IPS-18a (cell line): ENCODE data around the gene TRIM38.

ENCODE experiments used
- H3K27ac ChIP-seq: one replicate; pipeline ENCODE4 v1.5.1; 2013; ENCODE audit warnings: low read length
- H3K27me3 ChIP-seq: one replicate; pipeline ENCODE4 v1.6.1; 2013; ENCODE audit warnings: mild to moderate bottlenecking, low read length; ENCODE audit not compliant: control insufficient read depth, insufficient read depth
- H3K36me3 ChIP-seq: one replicate; pipeline ENCODE4 v1.6.1; 2013; ENCODE audit warnings: low read depth, low read length; ENCODE audit not compliant: control insufficient read depth
- H3K4me1 ChIP-seq: one replicate; pipeline ENCODE4 v1.6.1; 2013; ENCODE audit warnings: low read depth, low read length; ENCODE audit not compliant: control insufficient read depth
- H3K4me3 ChIP-seq: one replicate; pipeline ENCODE4 v1.5.1; 2013; ENCODE audit warnings: low read length
- H3K9ac ChIP-seq: one replicate; pipeline ENCODE4 v1.6.1; 2013; ENCODE audit warnings: mild to moderate bottlenecking, low read length, moderate library complexity
- H3K9me3 ChIP-seq: one replicate; pipeline ENCODE4 v1.6.1; 2013; ENCODE audit warnings: low read depth, low read length; ENCODE audit not compliant: control insufficient read depth

Gene TRIM38

DNA sequence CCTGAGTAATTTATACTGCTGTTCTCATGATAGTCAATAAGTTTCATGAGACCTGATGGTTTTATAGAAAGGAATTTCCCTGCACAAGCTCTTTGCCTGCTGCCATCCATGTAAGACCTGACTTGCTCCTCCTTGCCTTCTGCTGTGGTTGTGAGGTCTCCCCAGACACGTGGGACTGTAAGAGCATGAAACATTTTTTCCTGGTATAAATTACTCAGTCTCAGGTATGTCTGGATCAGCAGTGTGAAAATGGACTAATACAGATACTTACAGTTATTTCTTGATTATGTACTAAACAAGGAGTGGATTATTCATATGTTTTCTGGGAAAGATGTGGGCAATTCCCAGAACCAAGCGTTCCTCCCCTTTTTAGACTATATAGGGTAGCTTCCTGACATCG is 1.9 kb upstream of the TRIM38 start:
- no peak overlapping the region for H3K4me3 ChIP-seq
- no peaks in the 10 kb centered on the region for H3K36me3 ChIP-seq
- peaks cover 19% of the 10 kb centered on the region for H3K4me1 ChIP-seq
- H3K9me3 ChIP-seq: no peaks in the 10 kb centered on the region
- H3K27ac ChIP-seq: no peak overlapping the region
- H3K27me3 ChIP-seq: no peaks in the 10 kb centered on the region
- no peak overlapping the region for H3K9ac ChIP-seq

DNA sequence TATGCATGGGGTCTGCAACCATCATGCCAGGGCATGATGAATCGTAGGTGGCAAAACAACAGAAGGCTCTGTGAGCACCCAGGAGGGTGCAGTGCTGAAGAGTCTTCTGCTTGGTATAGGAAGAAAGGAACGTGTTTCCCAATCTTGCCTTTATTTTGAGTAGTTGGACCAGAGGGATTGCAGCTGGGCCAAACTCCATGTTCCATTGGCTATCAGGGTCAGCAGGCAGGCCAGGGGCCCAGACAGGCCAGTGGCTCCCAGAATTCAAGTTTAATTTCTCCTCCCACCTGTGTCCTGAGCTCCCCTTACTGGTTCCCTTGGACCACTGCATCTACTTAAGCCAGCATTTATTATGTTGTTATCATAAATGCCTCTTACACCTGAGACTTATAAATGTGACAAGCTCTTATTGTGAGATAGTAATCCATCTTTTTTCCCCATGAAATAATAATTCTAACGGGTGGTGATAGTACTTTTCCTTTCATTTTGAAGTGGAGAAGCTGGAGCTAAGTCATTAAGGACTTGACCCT is 918 bp upstream of the TRIM38 start:
- no peaks in the 10 kb centered on the region for H3K36me3 ChIP-seq
- H3K9me3 ChIP-seq: no peaks in the 10 kb centered on the region
- no peak overlapping the region for H3K4me3 ChIP-seq
- no peaks in the 10 kb centered on the region for H3K27me3 ChIP-seq
- H3K4me1 ChIP-seq: peaks cover 28% of the 10 kb centered on the region
- H3K27ac ChIP-seq: no peak overlapping the region
- H3K9ac ChIP-seq: no peak overlapping the region

GRCh38 chr6:25963426-25964123 is 973 bp downstream of the TRIM38 start:
- H3K4me1 ChIP-seq: peaks cover 28% of the 10 kb centered on the region
- H3K36me3 ChIP-seq: no peaks in the 10 kb centered on the region
- H3K4me3 ChIP-seq: peak overlapping the region; percentile 32
- H3K9ac ChIP-seq: no peak overlapping the region
- no peak overlapping the region for H3K27ac ChIP-seq
- no peaks in the 10 kb centered on the region for H3K9me3 ChIP-seq
- H3K27me3 ChIP-seq: no peaks in the 10 kb centered on the region

DNA sequence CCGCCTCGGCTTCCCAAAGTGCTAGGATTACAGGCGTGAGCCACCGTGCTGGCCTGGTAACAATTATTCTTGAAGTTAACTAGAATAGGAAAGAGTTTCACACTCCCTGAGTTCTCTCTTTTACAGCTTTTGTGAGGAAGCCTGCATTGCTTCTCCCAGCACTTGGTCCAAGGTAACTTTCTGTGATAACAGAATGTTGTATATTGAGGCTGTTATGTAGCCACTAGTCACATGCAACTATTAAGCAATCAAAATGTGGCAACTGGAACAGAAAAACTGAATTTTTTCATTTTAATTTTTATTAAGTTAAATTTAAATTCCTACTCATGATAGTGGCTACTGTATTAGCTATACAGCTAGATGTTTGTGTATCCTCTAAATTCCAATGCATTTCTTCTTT is 2.5 kb downstream of the TRIM38 start:
- H3K4me1 ChIP-seq: peaks cover 28% of the 10 kb centered on the region
- no peak overlapping the region for H3K27ac ChIP-seq
- H3K9me3 ChIP-seq: no peaks in the 10 kb centered on the region
- H3K9ac ChIP-seq: no peak overlapping the region
- H3K27me3 ChIP-seq: no peaks in the 10 kb centered on the region
- no peaks in the 10 kb centered on the region for H3K36me3 ChIP-seq
- H3K4me3 ChIP-seq: no peak overlapping the region

GRCh38 chr6:25966711-25967110 is 4.1 kb downstream of the TRIM38 start:
- H3K27ac ChIP-seq: no peak overlapping the region
- peaks cover 28% of the 10 kb centered on the region for H3K4me1 ChIP-seq
- no peaks in the 10 kb centered on the region for H3K9me3 ChIP-seq
- H3K36me3 ChIP-seq: peaks cover 3% of the 10 kb centered on the region
- no peak overlapping the region for H3K9ac ChIP-seq
- no peaks in the 10 kb centered on the region for H3K27me3 ChIP-seq
- no peak overlapping the region for H3K4me3 ChIP-seq

DNA sequence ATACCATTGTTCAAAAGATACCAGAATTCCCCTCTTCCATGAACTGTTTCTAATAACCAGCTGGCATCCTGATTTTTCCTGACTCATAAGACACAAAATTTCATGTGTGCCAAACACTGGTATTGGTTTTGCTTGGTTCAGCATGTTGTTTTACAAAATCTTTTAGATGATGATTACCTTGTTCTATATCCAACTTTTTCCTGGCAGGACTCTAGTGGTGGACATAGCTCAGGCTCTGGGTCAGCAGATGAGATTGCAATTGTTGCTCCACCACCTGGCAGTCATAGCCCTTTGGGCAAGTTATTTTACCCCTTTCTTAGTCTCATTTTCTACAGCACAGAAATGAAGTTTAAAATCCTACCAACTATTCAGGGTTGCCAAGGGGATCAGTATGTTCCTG is 6.2 kb downstream of the TRIM38 start:
- Histone ChIP-seq H3K9me3 (no peaks in the 10 kb centered on the region), H3K9ac (no peak overlapping the region), H3K4me1 (peaks cover 10% of the 10 kb centered on the region), H3K4me3 (no peak overlapping the region), H3K27ac (no peak overlapping the region), H3K36me3 (peaks cover 8% of the 10 kb centered on the region), H3K27me3 (no peaks in the 10 kb centered on the region)

- Histone ChIP-seq H3K27ac (no peak overlapping the region), H3K9me3 (no peaks in the 10 kb centered on the region), H3K4me3 (no peak overlapping the region), H3K27me3 (no peaks in the 10 kb centered on the region), H3K9ac (no peak overlapping the region), H3K36me3 (peaks cover 11% of the 10 kb centered on the region), H3K4me1 (peaks cover 4% of the 10 kb centered on the region)
Observed at GRCh38 chr6:25971187-25971821, 8.7 kb downstream of the TRIM38 start.

DNA sequence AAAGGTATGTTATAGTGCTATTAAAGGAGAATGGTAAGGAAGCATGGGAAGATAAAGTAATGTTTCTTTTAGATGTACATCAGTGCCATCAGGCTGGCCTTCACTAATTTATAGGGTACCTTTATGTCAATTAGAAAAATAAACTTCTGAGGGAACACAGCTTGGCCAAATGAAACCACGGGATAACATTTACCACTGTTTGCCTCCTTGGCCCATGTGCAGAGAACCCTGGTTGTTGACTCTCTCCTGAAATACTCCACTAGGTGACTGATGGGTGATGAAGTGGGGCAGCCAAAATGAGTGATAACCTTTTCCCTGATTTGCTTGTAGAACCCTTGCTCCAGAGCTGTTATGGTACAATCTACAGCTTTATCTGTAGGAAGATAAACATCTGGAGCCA is 9.5 kb downstream of the TRIM38 start:
- H3K9ac ChIP-seq: no peak overlapping the region
- no peak overlapping the region for H3K4me3 ChIP-seq
- H3K27ac ChIP-seq: no peak overlapping the region
- H3K27me3 ChIP-seq: no peaks in the 10 kb centered on the region
- peaks cover 11% of the 10 kb centered on the region for H3K36me3 ChIP-seq
- H3K9me3 ChIP-seq: no peaks in the 10 kb centered on the region
- H3K4me1 ChIP-seq: no peaks in the 10 kb centered on the region

DNA sequence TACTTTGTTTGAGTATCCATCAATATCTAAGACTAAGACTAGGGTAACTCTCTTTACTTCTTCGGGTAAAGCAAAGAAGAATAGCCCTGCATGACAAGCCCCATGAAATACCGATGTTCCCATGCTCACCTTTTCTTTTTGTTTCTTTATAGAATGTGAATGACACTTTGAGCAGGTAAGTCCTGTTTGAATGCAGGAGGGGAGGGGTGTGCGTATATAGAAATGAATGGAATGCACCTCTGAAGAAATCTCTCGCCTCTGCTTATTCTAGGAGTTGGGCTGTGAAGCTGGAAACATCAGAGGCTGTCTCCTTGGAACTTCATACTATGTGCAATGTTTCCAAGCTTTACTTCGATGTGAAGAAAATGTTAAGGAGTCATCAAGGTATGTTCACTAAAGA is 10.3 kb downstream of the TRIM38 start:
- peaks cover 11% of the 10 kb centered on the region for H3K36me3 ChIP-seq
- no peaks in the 10 kb centered on the region for H3K4me1 ChIP-seq
- H3K27ac ChIP-seq: no peak overlapping the region

GRCh38 chr6:25973923-25974555 is 11.4 kb downstream of the TRIM38 start:
- H3K27ac ChIP-seq: no peak overlapping the region
- H3K9ac ChIP-seq: no peak overlapping the region
- H3K9me3 ChIP-seq: no peaks in the 10 kb centered on the region
- peaks cover 11% of the 10 kb centered on the region for H3K36me3 ChIP-seq
- no peak overlapping the region for H3K4me3 ChIP-seq
- H3K27me3 ChIP-seq: no peaks in the 10 kb centered on the region
- H3K4me1 ChIP-seq: no peaks in the 10 kb centered on the region

More for the DNA sequence above, 10.3 kb downstream of the TRIM38 start:
- no peaks in the 10 kb centered on the region for H3K27me3 ChIP-seq
- H3K9me3 ChIP-seq: no peaks in the 10 kb centered on the region
- no peak overlapping the region for H3K9ac ChIP-seq
- no peak overlapping the region for H3K4me3 ChIP-seq

- Histone ChIP-seq H3K9me3 (no peaks in the 10 kb centered on the region), H3K36me3 (peaks cover 11% of the 10 kb centered on the region), H3K27ac (no peak overlapping the region), H3K27me3 (no peaks in the 10 kb centered on the region), H3K4me1 (no peaks in the 10 kb centered on the region), H3K4me3 (no peak overlapping the region), H3K9ac (no peak overlapping the region)
Observed at GRCh38 chr6:25975923-25976560, 13.4 kb downstream of the TRIM38 start.
